Keratinocyte (primary cell): Measurements from ENCODE around the gene GRIN1. TPM values are rescaled to one million over a fixed set of nuclear protein-coding genes. Genes with fewer than 3 reads are reported as not detected.

Experiments used
- DNase-seq: peaks from one replicate; pipeline ENCODE4 v3.0.0-alpha.2; 2011; ENCODE audit warnings: low read depth, missing footprints, low spot score
- FAIRE-seq: peaks from 2 replicates; lab custom pipeline; 2011; peaks lifted over from hg19 to GRCh38; lab: Jason Lieb, UNC
- H2AFZ ChIP-seq: 2 replicates; pipeline ENCODE4 v1.6.0; 2012; ENCODE audit warnings: low read length, control low read depth, inconsistent platforms; ENCODE audit not compliant: control insufficient read depth
- H3K27ac ChIP-seq: 2 replicates; pipeline ENCODE4 v1.5.1; 2011; ENCODE audit warnings: low read length; ENCODE audit not compliant: control insufficient read depth, insufficient read depth
- H3K27me3 ChIP-seq: 3 replicates; pipeline ENCODE4 v1.6.0; 2011; ENCODE audit warnings: low read length; ENCODE audit not compliant: control insufficient read depth, insufficient read depth; ENCODE audit errors: extremely low read depth
- H3K36me3 ChIP-seq, 2 experiments: 2 replicates in 1 of 2; 3 replicates in 1 of 2; pipeline ENCODE4 v1.5.1; 2011; ENCODE audit warnings: low read length in 2 of 2, mild to moderate bottlenecking in 1 of 2; ENCODE audit not compliant: control insufficient read depth in 2 of 2, insufficient read depth in 2 of 2; ENCODE audit errors: extremely low read depth in 1 of 2
- H3K4me1 ChIP-seq: 3 replicates; pipeline ENCODE4 v1.5.1; 2011; ENCODE audit warnings: low read length; ENCODE audit not compliant: control insufficient read depth, insufficient read depth; ENCODE audit errors: extremely low read depth
- H3K4me2 ChIP-seq: 3 replicates; pipeline ENCODE4 v1.6.0; 2011; ENCODE audit warnings: low read depth, low read length; ENCODE audit not compliant: control insufficient read depth, insufficient read depth; ENCODE audit errors: extremely low read depth
- H3K4me3 ChIP-seq, 3 experiments: fragments of 200-600 bp in 1 of 3; sonication (generic) in 1 of 3; 2 replicates in 2 of 3; 3 replicates in 1 of 3; pipeline ENCODE4 v1.5.1; 2011 to 2016; ENCODE audit warnings: low read length in 3 of 3, mild to moderate bottlenecking in 3 of 3, control low read depth in 2 of 3, inconsistent platforms in 1 of 3, low read depth in 1 of 3, mixed read lengths in 1 of 3, mixed run types in 1 of 3, moderate library complexity in 1 of 3; ENCODE audit not compliant: control insufficient read depth in 2 of 3, insufficient read depth in 2 of 3; ENCODE audit errors: extremely low read depth in 1 of 3
- H3K79me2 ChIP-seq: 2 replicates; pipeline ENCODE4 v1.6.0; 2012; ENCODE audit warnings: low read length; ENCODE audit not compliant: control insufficient read depth, insufficient read depth
- H3K9ac ChIP-seq: 3 replicates; pipeline ENCODE4 v1.6.0; 2011; ENCODE audit warnings: low read length; ENCODE audit not compliant: control insufficient read depth, insufficient read depth; ENCODE audit errors: extremely low read depth
- H3K9me1 ChIP-seq: 3 replicates; pipeline ENCODE4 v1.6.0; 2011; ENCODE audit warnings: low read length; ENCODE audit not compliant: control insufficient read depth, insufficient read depth; ENCODE audit errors: extremely low read depth
- H3K9me3 ChIP-seq: 2 replicates; pipeline ENCODE4 v1.5.1; 2012; ENCODE audit warnings: low read depth, low read length; ENCODE audit not compliant: control insufficient read depth
- H4K20me1 ChIP-seq: 3 replicates; pipeline ENCODE4 v1.6.0; 2011; ENCODE audit warnings: low read length; ENCODE audit not compliant: control insufficient read depth, insufficient read depth; ENCODE audit errors: extremely low read depth
- CTCF ChIP-seq, 3 experiments: IDR thresholded peaks in 1 of 3; conservative IDR thresholded peaks in 1 of 3; optimal IDR thresholded peaks in 1 of 3; 2 replicates in 2 of 3; 3 replicates in 1 of 3; pipeline versions ENCODE3 to v1.5.1; 2011; ENCODE audit warnings: low read length in 3 of 3, mild to moderate bottlenecking in 3 of 3, moderate library complexity in 2 of 3, control low read depth in 1 of 3, inconsistent platforms in 1 of 3; ENCODE audit not compliant: insufficient read depth in 2 of 3; ENCODE audit errors: extremely low read depth in 1 of 3
- EZH2 ChIP-seq: IDR thresholded peaks from one replicate; pipeline ENCODE4 v1.6.1; 2012; ENCODE audit warnings: inconsistent platforms, mild to moderate bottlenecking, low read length, moderate library complexity
- dilution Hi-C: fragments of 300-500 bp; cut with MboI; formaldehyde crosslinking; loops from one replicate; pipeline ENCODE4 v1.7.0; 2020; ENCODE audit warnings: low sequenced_read_pairs; ENCODE audit not compliant: extremely low pct_ligation_motif_present
- polyA plus RNA-seq, 5 experiments: library from polyadenylated mRNA; depleted of rRNA in 3 of 5; stranded (reverse) in 3 of 5; stranded (forward) in 1 of 5; unstranded in 1 of 5; fragments of >200 nt; gene quantifications; 1 replicate in 1 of 5; 2 replicates in 3 of 5; 3 replicates in 1 of 5; pipeline versions ENCODE4 v1.2.1 to v1.2.3, GENCODE V29; 2011 to 2012; ENCODE audit warnings: missing spikeins in 2 of 5, low read depth in 1 of 5, low replicate concordance in 1 of 5

The GRIN1 gene
- polyA plus RNA-seq, 1 donor (not counting 4 experiments of a cell fraction or from before 2014, with no cell fraction given): 0.03 TPM

- H2AFZ ChIP-seq: no peak overlapping the region
- dilution Hi-C loops: no loop called here
- DNase-seq: no peak
- peaks cover 18 to 27% of the 10 kb centered on the region in 2 experiments for H3K36me3 ChIP-seq
- H3K4me1 ChIP-seq: no peaks in the 10 kb centered on the region
- H3K9ac ChIP-seq: no peak overlapping the region
- H3K4me2 ChIP-seq: no peak overlapping the region
- no peaks in the 10 kb centered on the region for H3K9me3 ChIP-seq
- no peaks in the 10 kb centered on the region for H3K9me1 ChIP-seq
- no peaks in the 10 kb centered on the region for H3K79me2 ChIP-seq
- peak in 1 of 3 experiments; percentile 40 for TF ChIP-seq CTCF (optimal IDR thresholded peaks at IDR 0.05 in 1 of 3, IDR thresholded peaks at IDR 0.05 in 1 of 3, conservative IDR thresholded peaks at IDR 0.05 in 1 of 3; ENCODE audit: extremely low read depth in 1 of 3, insufficient read depth in 2 of 3, low read length in 3 of 3)
- TF ChIP-seq EZH2: no peak
- no peak overlapping the region for H3K27ac ChIP-seq
- H4K20me1 ChIP-seq: no peaks in the 10 kb centered on the region
- no peak overlapping the region for H3K4me3 ChIP-seq
- no peak for FAIRE-seq
- no peaks in the 10 kb centered on the region for H3K27me3 ChIP-seq
Observed at GRCh38 chr9:137095664-137096517, 43.1 kb upstream of the GRIN1 start.

- no peaks in the 10 kb centered on the region for H3K4me1 ChIP-seq
- no peaks in the 10 kb centered on the region for H4K20me1 ChIP-seq
- no peak for FAIRE-seq
- H3K36me3 ChIP-seq: peaks cover 22 to 37% of the 10 kb centered on the region in 2 experiments
- H2AFZ ChIP-seq: no peak overlapping the region
- H3K4me2 ChIP-seq: no peak overlapping the region
- no peak overlapping the region for H3K27ac ChIP-seq
- DNase-seq: no peak
- TF ChIP-seq EZH2 (no peak), CTCF (optimal IDR thresholded peaks at IDR 0.05 in 1 of 3, IDR thresholded peaks at IDR 0.05 in 1 of 3, conservative IDR thresholded peaks at IDR 0.05 in 1 of 3; ENCODE audit: extremely low read depth in 1 of 3, insufficient read depth in 2 of 3, low read length in 3 of 3) (no peak)
- no peaks in the 10 kb centered on the region for H3K27me3 ChIP-seq
- H3K9me3 ChIP-seq: peaks cover 2% of the 10 kb centered on the region
- H3K9me1 ChIP-seq: no peaks in the 10 kb centered on the region
- no peak overlapping the region for H3K9ac ChIP-seq
- dilution Hi-C loops: no loop called here
- no peak overlapping the region for H3K4me3 ChIP-seq
- H3K79me2 ChIP-seq: no peaks in the 10 kb centered on the region
Observed at GRCh38 chr9:137096785-137097546, 42.0 kb upstream of the GRIN1 start.
